Lung (tissue), 16 donors: ENCODE measurements around the gene PCDHGB7. TPM values are rescaled to one million over a fixed set of nuclear protein-coding genes. Genes with fewer than 3 reads are reported as not detected.
"Not testable (repeated sequence)": the region's sequence is repeated elsewhere in the genome, so short reads cannot be mapped to it uniquely, and the experiment has no call there.

ENCODE experiments used
- ATAC-seq: fragments of 200-7000 bp; cut with Tn5 transposase; one replicate; pipeline ENCODE4 v1.9.1; 2020; ENCODE audit warnings: moderate number of reproducible peaks; ENCODE audit not compliant: insufficient read depth, low FRiP score
- DNase-seq, 3 donors: peaks; one replicate each; pipeline ENCODE4 v3.0.0-alpha.2; 2013 to 2017
- H3K27ac ChIP-seq, 2 donors: one replicate each; pipeline ENCODE4 v1.5.1; 2013; ENCODE audit warnings: mild to moderate bottlenecking in 2 of 2, moderate library complexity in 2 of 2, control low read depth in 1 of 2, inconsistent platforms in 1 of 2, low read depth in 1 of 2, low read length in 1 of 2
- H3K27me3 ChIP-seq, 3 donors: one replicate each; pipeline ENCODE4 v1.5.1; 2013; ENCODE audit warnings: low read length in 2 of 3; ENCODE audit not compliant: control insufficient read depth in 3 of 3, insufficient read depth in 3 of 3
- H3K36me3 ChIP-seq, 4 donors: one replicate each; pipeline ENCODE4 v1.5.1; 2013; ENCODE audit warnings: low read length in 4 of 4, mild to moderate bottlenecking in 1 of 4, moderate library complexity in 1 of 4; ENCODE audit not compliant: control insufficient read depth in 4 of 4, insufficient read depth in 4 of 4
- H3K4me1 ChIP-seq, 5 donors: one replicate each; pipeline ENCODE4 v1.5.1; 2013; ENCODE audit warnings: low read length in 5 of 5, mild to moderate bottlenecking in 2 of 5, moderate library complexity in 1 of 5; ENCODE audit not compliant: control insufficient read depth in 5 of 5, insufficient read depth in 5 of 5
- H3K4me3 ChIP-seq: one replicate; pipeline ENCODE4 v1.5.1; 2013; ENCODE audit warnings: mild to moderate bottlenecking, control low read depth, moderate library complexity
- H3K9ac ChIP-seq, 2 donors: one replicate each; pipeline ENCODE4 v1.5.1; 2013; ENCODE audit warnings: low read length in 2 of 2, control low read depth in 1 of 2; ENCODE audit not compliant: insufficient read depth in 1 of 2
- H3K9me3 ChIP-seq, 4 donors: one replicate each; pipeline ENCODE4 v1.5.1; 2013; ENCODE audit warnings: low read length in 3 of 4, mild to moderate bottlenecking in 1 of 4, moderate library complexity in 1 of 4; ENCODE audit not compliant: control insufficient read depth in 4 of 4, insufficient read depth in 3 of 4
- WGBS, 2 donors: extraction: QIAGEN DNeasy Blood & Tissue Kit; methylation state at CpG; one replicate each; pipeline ENCODE4 v1.1.7; 2013; 5-methylcytosine and 5-hydroxymethylcytosine counted together
- long read RNA-seq, 5 donors: transcript quantifications; one replicate each; lab custom pipeline, GENCODE V29; 2026
- polyA plus RNA-seq, 2 donors: library from polyadenylated mRNA; stranded (reverse); fragments of 200-250 nt; gene quantifications; one replicate each; pipeline ENCODE4 v1.2.1, GENCODE V29; 2013
- total RNA-seq, 2 donors: library from RNA; depleted of rRNA in 1 of 2; stranded (reverse); fragments of >200 nt in 1 of 2; gene quantifications; one replicate each; pipeline ENCODE4 v1.2.1, GENCODE V29; 2014 to 2021
- TF ChIP-seq, protein P1 (sequence below): IDR thresholded peaks from 2 replicates; pipeline ENCODE4 v1.5.1; 2012; ENCODE audit warnings: mild to moderate bottlenecking; ENCODE audit errors: control extremely low read depth, extremely low read depth
- donor health status: control.
- donor health status: control.
- donor health status: Bipolar disorder and iron deficiency.
- donor health status: healthy.
- donor health status: DM: yes; HTN: yes; CAD: no.

The PCDHGB7 gene
- 10 to 100 TPM; 16.6 to 18.1 TPM for total RNA-seq
- 1 to 10 TPM; 1.6 to 4.7 TPM for polyA plus RNA-seq
- long read RNA-seq, donor 1, full-length matches to known transcripts: 12 of 12 reads
- long read RNA-seq, donor 1, partial matches to known transcripts: 0 of 12 reads
- long read RNA-seq, donor 1, other reads (novel, unspliced or antisense): 0 of 12 reads
- long read RNA-seq, donor 2, partial matches to known transcripts: 0 of 4 reads
- long read RNA-seq, donor 2, other reads (novel, unspliced or antisense): 0 of 4 reads
- long read RNA-seq, donor 3, full-length matches to known transcripts: 3 of 3 reads
- long read RNA-seq, donor 3, partial matches to known transcripts: 0 of 3 reads
- long read RNA-seq, donor 3, other reads (novel, unspliced or antisense): 0 of 3 reads
- long read RNA-seq, donor 4, full-length matches to known transcripts: 4 of 4 reads
- long read RNA-seq, donor 4, partial matches to known transcripts: 0 of 4 reads
- long read RNA-seq, donor 4, other reads (novel, unspliced or antisense): 0 of 4 reads
- long read RNA-seq, donor 5, transcript PCDHGB7-202 (1 exons, 2,785 nt): major isoform, 8 of 8 reads
- long read RNA-seq, donor 5, partial matches to known transcripts: 0 of 8 reads
- long read RNA-seq, donor 5, other reads (novel, unspliced or antisense): 0 of 8 reads

DNA sequence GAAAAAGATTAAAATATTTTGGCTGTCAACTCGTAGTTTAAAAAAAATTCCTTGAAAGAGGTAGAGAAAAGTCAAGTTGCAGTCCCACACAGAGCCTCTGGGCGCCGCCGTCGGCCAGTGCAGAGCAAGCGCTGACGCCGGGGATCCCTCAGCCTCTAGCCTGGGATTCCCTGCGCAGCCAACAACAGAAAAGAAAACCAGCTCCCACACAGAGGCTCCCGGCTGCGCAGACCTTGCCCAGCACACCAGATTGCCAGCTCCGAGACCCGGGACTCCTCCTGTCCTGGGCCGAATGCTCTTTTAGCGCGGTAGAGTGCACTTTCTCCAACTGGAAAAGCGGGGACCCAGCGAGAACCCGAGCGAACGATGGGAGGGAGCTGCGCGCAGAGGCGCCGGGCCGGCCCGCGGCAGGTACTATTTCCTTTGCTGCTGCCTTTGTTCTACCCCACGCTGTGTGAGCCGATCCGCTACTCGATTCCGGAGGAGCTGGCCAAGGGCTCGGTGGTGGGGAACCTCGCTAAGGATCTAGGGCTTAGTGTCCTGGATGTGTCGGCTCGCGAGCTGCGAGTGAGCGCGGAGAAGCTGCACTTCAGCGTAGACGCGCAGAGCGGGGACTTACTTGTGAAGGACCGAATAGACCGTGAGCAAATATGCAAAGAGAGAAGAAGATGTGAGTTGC lies at the start of gene PCDHGB7:
TSS of gene PCDHGB7 (plus strand) at position 184 of the 679 bp plus-strand sequence. CDS start at position 367, 183 bp downstream.
- not testable (repeated sequence) for H3K4me1 ChIP-seq, H3K27me3 ChIP-seq, H3K9ac ChIP-seq
- DNase-seq: peak; percentile 78 to 81 (median 79)
- Histone ChIP-seq H3K27ac (peak within 1 kb of the TSS in 1 of 2 donors; percentile 41), H3K9me3 (peaks cover 3 to 60% (median 41%) of the 10 kb centered on the region in 4 donors), H3K36me3 (peaks cover 0 to 38% (median 0%) of the 10 kb centered on the region in 4 donors), H3K4me3 (peak within 1 kb of the TSS; percentile 59)
- TF ChIP-seq, protein P1, sequence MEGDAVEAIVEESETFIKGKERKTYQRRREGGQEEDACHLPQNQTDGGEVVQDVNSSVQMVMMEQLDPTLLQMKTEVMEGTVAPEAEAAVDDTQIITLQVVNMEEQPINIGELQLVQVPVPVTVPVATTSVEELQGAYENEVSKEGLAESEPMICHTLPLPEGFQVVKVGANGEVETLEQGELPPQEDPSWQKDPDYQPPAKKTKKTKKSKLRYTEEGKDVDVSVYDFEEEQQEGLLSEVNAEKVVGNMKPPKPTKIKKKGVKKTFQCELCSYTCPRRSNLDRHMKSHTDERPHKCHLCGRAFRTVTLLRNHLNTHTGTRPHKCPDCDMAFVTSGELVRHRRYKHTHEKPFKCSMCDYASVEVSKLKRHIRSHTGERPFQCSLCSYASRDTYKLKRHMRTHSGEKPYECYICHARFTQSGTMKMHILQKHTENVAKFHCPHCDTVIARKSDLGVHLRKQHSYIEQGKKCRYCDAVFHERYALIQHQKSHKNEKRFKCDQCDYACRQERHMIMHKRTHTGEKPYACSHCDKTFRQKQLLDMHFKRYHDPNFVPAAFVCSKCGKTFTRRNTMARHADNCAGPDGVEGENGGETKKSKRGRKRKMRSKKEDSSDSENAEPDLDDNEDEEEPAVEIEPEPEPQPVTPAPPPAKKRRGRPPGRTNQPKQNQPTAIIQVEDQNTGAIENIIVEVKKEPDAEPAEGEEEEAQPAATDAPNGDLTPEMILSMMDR: peak; percentile 40
- 6 to 7% methylated on average over 35 to 47 of the region's 47 CpGs for WGBS, 2 donors
- ATAC-seq: peak; percentile 84

DNA sequence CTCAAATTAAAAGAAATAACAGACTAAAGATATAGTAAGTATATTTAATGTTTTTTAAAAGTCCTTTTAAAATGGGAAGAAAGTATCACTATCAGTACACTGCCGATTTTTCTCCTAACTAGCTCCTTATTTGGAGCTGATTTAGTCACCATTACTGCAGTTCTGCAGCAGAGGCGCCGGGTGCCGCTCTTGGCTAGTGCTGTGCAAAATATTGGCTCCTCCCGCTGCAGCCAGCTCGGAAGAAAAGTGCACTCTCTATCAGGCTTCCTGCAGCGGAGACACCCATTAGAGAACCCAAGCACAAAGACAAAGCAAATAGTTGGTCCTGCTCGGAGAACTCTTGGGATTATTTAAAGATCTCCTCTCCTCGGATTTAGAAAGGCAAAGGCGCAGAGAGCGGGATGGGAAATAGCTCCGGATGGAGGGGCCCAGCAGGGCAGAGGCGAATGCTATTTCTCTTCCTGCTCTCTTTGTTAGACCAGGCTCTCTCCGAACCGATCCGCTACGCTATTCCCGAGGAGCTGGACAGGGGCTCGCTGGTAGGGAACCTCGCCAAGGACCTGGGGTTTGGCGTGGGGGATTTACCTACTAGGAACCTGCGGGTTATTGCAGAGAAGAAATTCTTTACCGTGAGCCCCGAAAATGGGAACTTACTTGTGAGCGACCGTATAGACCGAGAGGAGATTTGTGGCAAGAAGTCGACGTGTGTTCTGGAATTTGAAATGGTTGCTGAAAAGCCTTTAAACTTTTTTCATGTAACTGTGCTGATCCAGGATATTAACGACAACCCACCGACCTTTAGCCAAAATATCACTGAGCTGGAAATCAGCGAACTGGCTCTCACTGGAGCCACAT lies 47.3 kb upstream of the PCDHGB7 start, which contains the start of gene PCDHGB3:
TSS of gene PCDHGB3 (plus strand) at position 249 of the 855 bp plus-strand sequence. CDS start at position 402, 153 bp downstream.
- ATAC-seq (no peak), DNase-seq (peak in 2 of 3 donors; percentile 29 to 30)
- peaks cover 0 to 56% (median 26%) of the 10 kb centered on the region in 4 donors for H3K9me3 ChIP-seq
- 17 to 19% methylated on average over 32 of the region's 32 CpGs for WGBS, 2 donors
- TF ChIP-seq, protein P1: no peak
- peaks cover 0 to 7% (median 0%) of the 10 kb centered on the region in 4 donors for H3K36me3 ChIP-seq
- H3K9ac ChIP-seq: no peak within 1 kb of the TSS
- no peak within 1 kb of the TSS for H3K27ac ChIP-seq
- no peak within 1 kb of the TSS for H3K4me3 ChIP-seq
- peaks cover 0 to 3% (median 3%) of the 10 kb centered on the region in 3 donors for H3K27me3 ChIP-seq
- no peaks in the 10 kb centered on the region for H3K4me1 ChIP-seq
